Right forelimb (tissue), 1 donor: ENCODE data around the gene OR4F15.
A peak's percentile ranks its signal among the peaks of the same experiment; 100 is the strongest.
"Not testable (repeated sequence)": the region's sequence is repeated elsewhere in the genome, so short reads cannot be mapped to it uniquely, and the experiment has no call there.

Experiments
- DNase-seq: peaks from one replicate; pipeline ENCODE4 v3.0.0-alpha.2; 2018

The OR4F15 gene, protein sequence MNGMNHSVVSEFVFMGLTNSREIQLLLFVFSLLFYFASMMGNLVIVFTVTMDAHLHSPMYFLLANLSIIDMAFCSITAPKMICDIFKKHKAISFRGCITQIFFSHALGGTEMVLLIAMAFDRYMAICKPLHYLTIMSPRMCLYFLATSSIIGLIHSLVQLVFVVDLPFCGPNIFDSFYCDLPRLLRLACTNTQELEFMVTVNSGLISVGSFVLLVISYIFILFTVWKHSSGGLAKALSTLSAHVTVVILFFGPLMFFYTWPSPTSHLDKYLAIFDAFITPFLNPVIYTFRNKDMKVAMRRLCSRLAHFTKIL

DNA sequence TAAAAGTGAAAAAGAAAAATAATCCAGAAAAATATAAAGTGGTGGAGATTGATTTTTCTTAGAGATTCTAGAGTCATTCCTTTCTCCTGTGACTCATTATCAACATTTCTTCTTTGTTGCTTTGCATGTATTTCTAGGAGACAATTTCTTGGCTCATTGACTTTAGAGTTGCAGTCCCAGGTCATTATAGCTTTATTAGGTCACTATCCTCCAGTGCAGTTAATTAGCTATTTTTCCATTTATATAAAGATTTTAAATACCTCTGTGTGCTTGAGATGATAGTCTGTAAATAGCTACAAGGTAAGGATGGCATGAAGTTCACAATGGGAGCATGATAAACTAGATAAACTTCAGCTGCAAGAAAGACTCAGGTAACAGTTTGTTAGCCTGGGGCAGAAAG, at the start of gene OR4F15:
OR4F15 (plus strand) TSS at position 301 of the 400 bp plus-strand sequence. CDS start 5,985 bp downstream, outside the sequence.
- no peak for DNase-seq

- DNase-seq = not testable (repeated sequence)
Observed at GRCh38 chr15:101764669-101765339, 47.2 kb upstream of the OR4F15 start.

DNA sequence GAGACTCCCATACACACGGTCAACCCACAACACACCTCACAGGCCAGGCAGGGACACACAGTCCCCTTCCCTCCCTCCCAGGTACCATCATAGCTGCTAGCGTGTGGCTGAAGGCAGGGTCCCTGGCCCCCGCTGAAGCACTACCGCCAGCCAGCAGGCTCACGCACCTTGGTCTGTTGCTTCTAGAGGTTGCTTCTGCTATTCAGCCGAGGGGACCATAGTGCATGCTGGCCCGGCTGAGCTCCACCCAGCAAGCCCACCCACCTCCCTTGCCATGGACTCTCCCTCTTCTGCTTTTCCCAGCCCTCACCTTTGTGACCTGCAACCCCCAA, 46.7 kb upstream of the OR4F15 start:
- DNase-seq = not testable (repeated sequence)

GRCh38 chr15:101765772-101766456, 46.1 kb upstream of the OR4F15 start:
- DNase-seq = no peak

- DNase-seq = not testable (repeated sequence)
Observed at GRCh38 chr15:101767083-101767640, 44.8 kb upstream of the OR4F15 start.

GRCh38 chr15:101772921-101773320, 39.1 kb upstream of the OR4F15 start:
- no peak for DNase-seq

DNA sequence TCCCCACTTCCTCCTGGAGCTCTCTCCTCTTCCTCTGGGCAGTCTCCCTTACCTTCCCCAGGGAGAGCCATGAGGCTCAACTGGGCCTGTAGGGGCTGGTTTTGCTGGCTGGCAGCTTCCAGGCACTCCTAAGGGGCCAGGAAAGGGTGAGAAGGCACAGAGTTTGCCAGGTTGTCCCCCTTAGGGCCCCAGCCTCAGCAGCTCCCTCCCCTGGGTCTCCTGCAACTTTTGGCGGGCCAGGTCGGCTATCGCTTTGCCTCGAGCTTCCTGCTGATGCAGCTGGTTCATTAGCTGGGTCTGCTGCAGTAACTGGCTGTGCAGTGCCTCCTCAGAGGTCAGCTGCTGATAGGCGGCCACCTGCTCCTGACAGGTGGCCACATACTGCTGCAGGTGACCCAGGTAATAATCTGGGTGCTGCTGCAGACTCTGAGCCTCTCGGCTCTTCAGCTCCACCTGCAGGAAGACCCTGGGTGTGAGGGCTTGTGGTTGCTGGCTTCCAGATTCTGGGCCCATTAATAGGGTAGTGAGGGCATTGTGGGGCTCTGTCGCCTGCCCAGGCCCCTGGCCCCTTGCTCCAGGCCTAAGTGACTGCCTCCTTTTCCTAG, 38.4 kb upstream of the OR4F15 start:
- no peak for DNase-seq

DNA sequence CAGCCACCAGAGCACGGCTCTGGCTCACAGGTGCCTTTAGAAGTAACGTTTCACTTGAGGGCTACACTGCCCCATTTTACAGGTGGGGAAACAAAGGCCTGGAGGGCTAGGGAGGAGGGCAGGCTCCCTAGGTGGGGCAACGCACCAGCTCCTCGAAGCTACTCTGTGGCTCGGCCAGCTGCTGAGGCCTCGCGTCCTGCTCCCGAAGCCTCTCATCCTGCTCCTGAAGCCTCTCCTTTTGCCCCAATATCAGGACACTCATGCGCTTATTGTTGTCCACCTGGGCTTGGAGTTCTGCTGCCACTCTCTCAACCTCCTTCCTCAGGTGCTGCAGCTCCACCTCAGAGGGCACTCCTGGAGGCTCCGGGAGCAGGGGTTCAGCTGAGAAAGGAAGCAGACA, 36.9 kb upstream of the OR4F15 start:
- peak; percentile 29 for DNase-seq

DNA sequence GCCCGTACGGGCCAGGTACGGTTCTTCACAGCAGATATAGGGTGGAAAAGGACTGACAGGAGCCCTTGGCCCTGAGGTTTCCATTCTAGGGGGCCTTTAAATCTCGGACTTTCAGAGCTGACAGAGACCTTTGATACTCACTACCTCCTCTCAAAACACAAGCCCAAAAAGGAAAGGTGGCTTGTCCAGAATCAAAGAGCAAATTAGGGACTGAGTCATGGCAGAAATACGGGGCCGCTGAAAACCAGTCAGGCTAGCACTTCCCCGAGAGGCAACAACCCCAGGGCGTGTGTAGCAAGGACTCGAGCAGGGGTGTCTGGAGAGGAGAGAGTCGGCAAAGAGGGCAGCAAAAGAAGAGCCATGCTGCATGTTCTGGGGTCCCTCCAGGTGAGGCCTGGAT, 33.4 kb upstream of the OR4F15 start:
- not testable (repeated sequence) for DNase-seq

- DNase-seq = not testable (repeated sequence)
Observed at GRCh38 chr15:101780225-101780624, 31.8 kb upstream of the OR4F15 start.

DNA sequence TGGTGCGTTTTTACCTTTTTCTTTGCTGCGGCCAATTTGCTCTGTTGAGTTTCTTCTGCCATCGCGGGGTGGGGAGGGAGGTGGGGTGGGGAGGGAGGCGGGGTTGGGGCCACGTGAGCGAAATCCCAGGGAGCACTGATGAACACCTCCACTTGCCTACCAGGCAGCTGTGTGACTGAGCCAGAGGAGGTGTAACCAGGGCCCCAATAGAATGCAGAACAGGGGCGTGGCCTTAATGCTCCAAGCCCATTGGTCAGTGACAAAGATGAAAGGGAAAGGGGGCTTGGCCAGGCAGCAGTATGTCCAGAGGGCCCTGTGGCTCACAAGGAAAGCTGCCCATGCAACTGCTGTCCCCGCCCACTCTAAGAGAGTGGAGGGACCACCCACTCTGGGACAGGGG, 30.1 kb upstream of the OR4F15 start:
- no peak for DNase-seq

GRCh38 chr15:101784644-101785043, 27.4 kb upstream of the OR4F15 start:
- DNase-seq = no peak

DNA sequence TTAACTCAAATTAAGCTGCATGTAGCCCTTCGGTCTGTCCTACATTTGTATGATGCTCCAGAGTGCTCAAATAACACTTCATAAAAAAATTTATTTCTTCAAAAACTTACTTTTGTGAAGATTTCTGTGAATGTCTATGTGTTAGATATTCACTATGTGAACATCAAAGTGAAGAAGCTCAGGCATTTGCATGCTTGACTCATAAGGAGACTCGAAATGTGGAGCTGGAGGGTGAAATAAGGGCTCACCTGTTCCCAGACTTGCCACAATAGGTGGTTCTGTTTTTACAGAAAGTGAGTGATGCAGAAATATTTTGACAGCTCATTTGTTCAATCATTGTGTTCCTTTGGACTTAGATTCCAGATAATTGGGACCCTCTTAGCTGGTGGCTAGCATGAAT, 25.6 kb upstream of the OR4F15 start:
- not testable (repeated sequence) for DNase-seq

- DNase-seq = not testable (repeated sequence)
Observed at GRCh38 chr15:101788001-101788400, 24.0 kb upstream of the OR4F15 start.

- not testable (repeated sequence) for DNase-seq
Observed at GRCh38 chr15:101788503-101789269, 23.3 kb upstream of the OR4F15 start.

DNA sequence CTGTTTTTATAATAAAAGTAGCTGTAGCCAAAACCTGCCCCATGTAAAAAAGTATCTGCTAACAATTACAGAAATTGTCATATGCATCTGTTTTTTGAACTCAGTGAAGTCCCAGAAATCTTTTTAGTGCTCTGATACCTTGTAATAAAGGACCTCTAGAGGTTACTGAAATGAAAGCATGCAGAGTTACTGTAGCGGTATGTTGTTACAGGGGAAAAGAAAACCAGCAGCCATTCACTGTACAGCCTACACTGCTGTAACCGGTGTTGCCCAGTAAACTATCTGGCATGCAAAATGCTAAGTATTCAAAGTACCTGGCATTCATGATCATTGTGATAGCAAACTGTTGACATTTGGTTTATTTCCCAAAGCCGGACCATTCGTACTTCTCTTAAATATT, 21.3 kb upstream of the OR4F15 start:
- DNase-seq = not testable (repeated sequence)

DNA sequence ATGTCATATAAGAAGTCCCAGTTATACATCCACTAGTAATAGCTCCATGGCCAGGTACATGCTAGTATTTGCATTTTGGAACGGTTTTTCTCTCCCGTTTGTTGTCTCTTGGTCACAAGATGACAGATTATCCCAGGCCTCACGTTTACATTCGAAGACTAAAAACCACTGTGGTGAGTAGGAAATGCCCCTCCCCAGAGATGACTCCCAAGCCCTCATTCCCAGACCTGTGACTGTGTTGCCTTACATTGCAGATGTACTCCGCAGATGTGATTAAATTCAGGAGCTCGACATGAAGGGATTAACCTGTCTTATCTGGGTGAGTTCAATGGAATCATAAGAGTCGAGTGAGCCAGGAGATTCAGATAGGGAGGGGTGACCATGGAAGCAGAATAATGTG, 18.0 kb upstream of the OR4F15 start:
- not testable (repeated sequence) for DNase-seq

GRCh38 chr15:101795455-101795854, 16.5 kb upstream of the OR4F15 start:
- DNase-seq = no peak

- no peak for DNase-seq
Observed at GRCh38 chr15:101799665-101800064, 12.3 kb upstream of the OR4F15 start.

- DNase-seq = no peak
Observed at GRCh38 chr15:101801048-101801447, 11.0 kb upstream of the OR4F15 start.

GRCh38 chr15:101803209-101803608, 8.8 kb upstream of the OR4F15 start, which contains the start of gene OR4F6:
Gene OR4F6 (plus strand): TSS chr15:101803509. CDS start chr15:101805720, 2,211 bp downstream.
- no peak for DNase-seq

GRCh38 chr15:101803676-101804075, 8.3 kb upstream of the OR4F15 start:
- no peak for DNase-seq
